ENCODE results near the gene CARM1. TPM values are rescaled to one million over a fixed set of nuclear protein-coding genes. Genes with fewer than 3 reads are reported as not detected.

The CARM1 gene
- total RNA-seq, 1 donor from 2014 or later: 86.0 TPM

DNA sequence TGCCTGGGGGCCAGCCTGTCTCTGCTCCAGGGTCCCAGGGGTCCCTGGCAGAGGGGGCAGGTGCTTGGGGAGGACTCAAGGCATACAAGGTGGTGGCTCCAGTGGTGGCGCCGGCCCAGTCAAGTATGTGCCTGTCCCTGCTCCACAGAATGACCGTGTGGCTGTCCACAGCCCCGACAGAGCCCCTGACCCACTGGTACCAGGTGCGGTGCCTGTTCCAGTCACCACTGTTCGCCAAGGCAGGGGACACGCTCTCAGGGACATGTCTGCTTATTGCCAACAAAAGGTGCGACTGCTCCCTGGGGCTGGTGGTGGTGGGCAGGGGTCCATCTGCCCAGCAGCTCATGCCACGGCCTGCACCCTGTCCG lies 48.9 kb downstream of the CARM1 start:
- H3K36me3 Mint-ChIP-seq (ENCODE audit: insufficient read depth): peaks cover 8% of the 10 kb centered on the region
- no peaks in the 10 kb centered on the region for H3K9me3 Mint-ChIP-seq (ENCODE audit: low read depth)
- DNase-seq (ENCODE audit: low spot score, unreplicated experiment): no peak
- H3K4me3 Mint-ChIP-seq (ENCODE audit: low read depth): no peak overlapping the region
- no peaks in the 10 kb centered on the region for H3K27me3 Mint-ChIP-seq
- no peaks in the 10 kb centered on the region for H3K4me1 Mint-ChIP-seq (ENCODE audit: low read depth)
- H3K27ac Mint-ChIP-seq: no peak overlapping the region
- no peak for TF ChIP-seq CTCF (IDR thresholded peaks at IDR 0.05; ENCODE audit: unreplicated experiment)

DNA sequence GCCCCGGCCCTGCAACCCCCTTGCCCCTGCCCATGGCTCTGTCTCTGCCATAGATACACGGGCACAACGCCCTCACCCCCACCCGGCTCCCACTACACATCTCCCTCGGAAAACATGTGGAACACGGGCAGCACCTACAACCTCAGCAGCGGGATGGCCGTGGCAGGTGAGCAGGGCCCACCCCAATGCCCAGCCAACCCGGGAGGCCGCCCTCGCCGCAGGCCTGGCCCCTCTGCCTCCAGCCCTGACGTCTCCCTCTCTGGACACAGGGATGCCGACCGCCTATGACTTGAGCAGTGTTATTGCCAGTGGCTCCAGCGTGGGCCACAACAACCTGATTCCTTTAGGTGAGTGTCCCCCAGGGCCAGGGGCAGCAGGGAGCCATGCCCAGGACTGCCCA lies 49.4 kb downstream of the CARM1 start:
- Mint-ChIP-seq H3K36me3 (ENCODE audit: insufficient read depth) (peaks cover 9% of the 10 kb centered on the region), H3K4me3 (ENCODE audit: low read depth) (no peak overlapping the region)

DNA sequence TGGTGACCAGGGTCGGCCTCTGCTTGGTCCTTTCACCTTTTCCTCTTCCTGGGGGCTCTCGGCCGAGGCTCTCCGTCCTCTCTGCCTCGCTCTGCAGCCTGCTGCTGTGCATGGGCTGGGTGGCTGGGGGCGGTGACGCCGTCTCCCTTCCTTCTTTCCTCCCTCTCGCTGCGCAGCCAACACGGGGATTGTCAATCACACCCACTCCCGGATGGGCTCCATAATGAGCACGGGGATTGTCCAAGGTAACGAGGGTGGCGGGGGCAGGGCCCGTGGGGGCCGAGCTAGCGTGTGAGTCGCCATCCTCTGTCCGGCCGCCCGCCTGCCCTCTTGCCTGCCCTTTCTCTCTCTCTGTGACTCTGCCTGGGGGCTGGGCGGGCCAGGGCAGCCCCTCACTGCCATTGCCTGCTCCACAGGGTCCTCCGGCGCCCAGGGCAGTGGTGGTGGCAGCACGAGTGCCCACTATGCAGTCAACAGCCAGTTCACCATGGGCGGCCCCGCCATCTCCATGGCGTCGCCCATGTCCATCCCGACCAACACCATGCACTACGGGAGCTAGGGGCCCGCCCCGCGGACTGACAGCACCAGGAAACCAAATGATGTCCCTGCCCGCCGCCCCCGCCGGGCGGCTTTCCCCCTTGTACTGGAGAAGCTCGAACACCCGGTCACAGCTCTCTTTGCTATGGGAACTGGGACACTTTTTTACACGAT lies 50.0 kb downstream of the CARM1 start:
- Mint-ChIP-seq H3K9me3 (ENCODE audit: low read depth) (no peaks in the 10 kb centered on the region), H3K27ac (peak overlapping the region; percentile 16), H3K36me3 (ENCODE audit: insufficient read depth) (peaks cover 9% of the 10 kb centered on the region), H3K4me3 (ENCODE audit: low read depth) (no peak overlapping the region), H3K4me1 (ENCODE audit: low read depth) (no peaks in the 10 kb centered on the region), H3K27me3 (no peaks in the 10 kb centered on the region)
- DNase-seq (ENCODE audit: low spot score, unreplicated experiment): no peak
- TF ChIP-seq CTCF (IDR thresholded peaks at IDR 0.05; ENCODE audit: unreplicated experiment): no peak

More for the DNA sequence above, 49.4 kb downstream of the CARM1 start:
- no peak for TF ChIP-seq CTCF (IDR thresholded peaks at IDR 0.05; ENCODE audit: unreplicated experiment)
- Mint-ChIP-seq H3K27me3 (no peaks in the 10 kb centered on the region), H3K27ac (no peak overlapping the region), H3K9me3 (ENCODE audit: low read depth) (no peaks in the 10 kb centered on the region), H3K4me1 (ENCODE audit: low read depth) (no peaks in the 10 kb centered on the region)
- DNase-seq (ENCODE audit: low spot score, unreplicated experiment): no peak

DNA sequence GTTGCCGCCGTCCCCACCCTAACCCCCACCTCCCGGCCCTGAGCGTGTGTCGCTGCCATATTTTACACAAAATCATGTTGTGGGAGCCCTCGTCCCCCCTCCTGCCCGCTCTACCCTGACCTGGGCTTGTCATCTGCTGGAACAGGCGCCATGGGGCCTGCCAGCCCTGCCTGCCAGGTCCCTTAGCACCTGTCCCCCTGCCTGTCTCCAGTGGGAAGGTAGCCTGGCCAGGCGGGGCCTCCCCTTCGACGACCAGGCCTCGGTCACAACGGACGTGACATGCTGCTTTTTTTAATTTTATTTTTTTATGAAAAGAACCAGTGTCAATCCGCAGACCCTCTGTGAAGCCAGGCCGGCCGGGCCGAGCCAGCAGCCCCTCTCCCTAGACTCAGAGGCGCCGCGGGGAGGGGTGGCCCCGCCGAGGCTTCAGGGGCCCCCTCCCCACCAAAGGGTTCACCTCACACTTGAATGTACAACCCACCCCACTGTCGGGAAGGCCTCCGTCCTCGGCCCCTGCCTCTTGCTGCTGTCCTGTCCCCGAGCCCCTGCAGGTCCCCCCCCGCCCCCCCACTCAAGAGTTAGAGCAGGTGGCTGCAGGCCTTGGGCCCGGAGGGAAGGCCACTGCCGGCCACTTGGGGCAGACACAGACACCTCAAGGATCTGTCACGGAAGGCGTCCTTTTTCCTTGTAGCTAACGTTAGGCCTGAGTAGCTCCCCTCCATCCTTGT lies 50.7 kb downstream of the CARM1 start:
- no peak for DNase-seq (ENCODE audit: low spot score, unreplicated experiment)
- H3K36me3 Mint-ChIP-seq (ENCODE audit: insufficient read depth): peaks cover 9% of the 10 kb centered on the region

GRCh38 chr19:10922638-10923014 lies 51.3 kb downstream of the CARM1 start:
- DNase-seq (ENCODE audit: low spot score, unreplicated experiment): no peak
- Mint-ChIP-seq H3K4me3 (ENCODE audit: low read depth) (no peak overlapping the region), H3K27me3 (no peaks in the 10 kb centered on the region), H3K27ac (peak overlapping the region; percentile 59), H3K9me3 (ENCODE audit: low read depth) (no peaks in the 10 kb centered on the region), H3K36me3 (ENCODE audit: insufficient read depth) (peaks cover 12% of the 10 kb centered on the region), H3K4me1 (ENCODE audit: low read depth) (peaks cover 5% of the 10 kb centered on the region)
- no peak for TF ChIP-seq CTCF (IDR thresholded peaks at IDR 0.05; ENCODE audit: unreplicated experiment)

More for the DNA sequence above, 50.7 kb downstream of the CARM1 start:
- no peaks in the 10 kb centered on the region for H3K4me1 Mint-ChIP-seq (ENCODE audit: low read depth)
- no peaks in the 10 kb centered on the region for H3K27me3 Mint-ChIP-seq
- no peak overlapping the region for H3K4me3 Mint-ChIP-seq (ENCODE audit: low read depth)
- no peak for TF ChIP-seq CTCF (IDR thresholded peaks at IDR 0.05; ENCODE audit: unreplicated experiment)
- peak overlapping the region; percentile 59 for H3K27ac Mint-ChIP-seq
- no peaks in the 10 kb centered on the region for H3K9me3 Mint-ChIP-seq (ENCODE audit: low read depth)

All from progenitor cell of endocrine pancreas (in vitro differentiated cells).